SK-N-SH (cell line): ENCODE results near the gene RGPD3.
"Not testable (repeated sequence)": the region's sequence is repeated elsewhere in the genome, so short reads cannot be mapped to it uniquely, and the experiment has no call there.

Source experiments
- EP300 ChIP-seq, 2 experiments: IDR thresholded peaks; 2 replicates each; pipeline versions ENCODE4 v1.4.0 to v1.6.1; 2012; ENCODE audit warnings: borderline replicate concordance in 1 of 2, low read depth in 1 of 2, low read length in 1 of 2
- RAD21 ChIP-seq: IDR thresholded peaks from 2 replicates; pipeline ENCODE4 v1.6.1; 2012; ENCODE audit warnings: mild to moderate bottlenecking, low read length
- RFX5 ChIP-seq: IDR thresholded peaks from 2 replicates; pipeline ENCODE4 v1.6.1; 2012; ENCODE audit warnings: mild to moderate bottlenecking, improper control_type of control experiment, low read length
- TF ChIP-seq, protein P1 (sequence below): fragments of 200-600 bp; sonication (generic); IDR thresholded peaks from 2 replicates; pipeline ENCODE4 v1.6.1; 2017; ENCODE audit warnings: antibody characterized with exemption, mild to moderate bottlenecking, moderate library complexity
- TF ChIP-seq, protein P2 (sequence below): IDR thresholded peaks from 2 replicates; pipeline ENCODE4 v1.6.1; 2012; ENCODE audit warnings: mild to moderate bottlenecking, low read depth, low read length, moderate library complexity

DNA sequence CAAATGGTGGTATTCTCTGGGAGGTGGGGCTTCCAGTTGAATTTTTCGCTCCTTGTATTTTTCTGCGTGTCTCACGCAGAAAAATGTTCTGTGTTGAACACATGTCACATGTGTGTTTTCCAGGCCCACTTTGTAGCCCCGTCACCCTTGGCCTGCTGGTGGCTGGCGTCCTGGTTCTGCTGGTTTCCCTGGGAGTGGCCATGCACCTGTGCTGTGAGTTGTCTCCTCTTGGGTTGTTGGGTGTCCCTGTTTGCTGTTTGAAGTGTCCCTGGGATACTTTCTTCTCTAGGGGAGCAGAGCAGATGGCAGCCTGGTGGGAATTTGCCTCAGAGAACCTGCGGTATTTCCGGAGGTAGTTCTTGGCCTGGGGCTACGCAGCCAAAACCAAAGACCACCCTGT is 34.1 kb upstream of the RGPD3 start:
- TF ChIP-seq RFX5; RAD21; EP300 (IDR thresholded peaks at IDR 0.05; ENCODE audit: borderline replicate concordance in 1 of 2, low read depth in 1 of 2, low read length in 1 of 2): not testable (repeated sequence)
- TF ChIP-seq, protein P1, sequence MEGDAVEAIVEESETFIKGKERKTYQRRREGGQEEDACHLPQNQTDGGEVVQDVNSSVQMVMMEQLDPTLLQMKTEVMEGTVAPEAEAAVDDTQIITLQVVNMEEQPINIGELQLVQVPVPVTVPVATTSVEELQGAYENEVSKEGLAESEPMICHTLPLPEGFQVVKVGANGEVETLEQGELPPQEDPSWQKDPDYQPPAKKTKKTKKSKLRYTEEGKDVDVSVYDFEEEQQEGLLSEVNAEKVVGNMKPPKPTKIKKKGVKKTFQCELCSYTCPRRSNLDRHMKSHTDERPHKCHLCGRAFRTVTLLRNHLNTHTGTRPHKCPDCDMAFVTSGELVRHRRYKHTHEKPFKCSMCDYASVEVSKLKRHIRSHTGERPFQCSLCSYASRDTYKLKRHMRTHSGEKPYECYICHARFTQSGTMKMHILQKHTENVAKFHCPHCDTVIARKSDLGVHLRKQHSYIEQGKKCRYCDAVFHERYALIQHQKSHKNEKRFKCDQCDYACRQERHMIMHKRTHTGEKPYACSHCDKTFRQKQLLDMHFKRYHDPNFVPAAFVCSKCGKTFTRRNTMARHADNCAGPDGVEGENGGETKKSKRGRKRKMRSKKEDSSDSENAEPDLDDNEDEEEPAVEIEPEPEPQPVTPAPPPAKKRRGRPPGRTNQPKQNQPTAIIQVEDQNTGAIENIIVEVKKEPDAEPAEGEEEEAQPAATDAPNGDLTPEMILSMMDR: not testable (repeated sequence)
- TF ChIP-seq, protein P2, sequence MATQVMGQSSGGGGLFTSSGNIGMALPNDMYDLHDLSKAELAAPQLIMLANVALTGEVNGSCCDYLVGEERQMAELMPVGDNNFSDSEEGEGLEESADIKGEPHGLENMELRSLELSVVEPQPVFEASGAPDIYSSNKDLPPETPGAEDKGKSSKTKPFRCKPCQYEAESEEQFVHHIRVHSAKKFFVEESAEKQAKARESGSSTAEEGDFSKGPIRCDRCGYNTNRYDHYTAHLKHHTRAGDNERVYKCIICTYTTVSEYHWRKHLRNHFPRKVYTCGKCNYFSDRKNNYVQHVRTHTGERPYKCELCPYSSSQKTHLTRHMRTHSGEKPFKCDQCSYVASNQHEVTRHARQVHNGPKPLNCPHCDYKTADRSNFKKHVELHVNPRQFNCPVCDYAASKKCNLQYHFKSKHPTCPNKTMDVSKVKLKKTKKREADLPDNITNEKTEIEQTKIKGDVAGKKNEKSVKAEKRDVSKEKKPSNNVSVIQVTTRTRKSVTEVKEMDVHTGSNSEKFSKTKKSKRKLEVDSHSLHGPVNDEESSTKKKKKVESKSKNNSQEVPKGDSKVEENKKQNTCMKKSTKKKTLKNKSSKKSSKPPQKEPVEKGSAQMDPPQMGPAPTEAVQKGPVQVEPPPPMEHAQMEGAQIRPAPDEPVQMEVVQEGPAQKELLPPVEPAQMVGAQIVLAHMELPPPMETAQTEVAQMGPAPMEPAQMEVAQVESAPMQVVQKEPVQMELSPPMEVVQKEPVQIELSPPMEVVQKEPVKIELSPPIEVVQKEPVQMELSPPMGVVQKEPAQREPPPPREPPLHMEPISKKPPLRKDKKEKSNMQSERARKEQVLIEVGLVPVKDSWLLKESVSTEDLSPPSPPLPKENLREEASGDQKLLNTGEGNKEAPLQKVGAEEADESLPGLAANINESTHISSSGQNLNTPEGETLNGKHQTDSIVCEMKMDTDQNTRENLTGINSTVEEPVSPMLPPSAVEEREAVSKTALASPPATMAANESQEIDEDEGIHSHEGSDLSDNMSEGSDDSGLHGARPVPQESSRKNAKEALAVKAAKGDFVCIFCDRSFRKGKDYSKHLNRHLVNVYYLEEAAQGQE: not testable (repeated sequence)
